H1 (cell line): ENCODE results near the gene CACNA1E. TPM values are rescaled to one million over a fixed set of nuclear protein-coding genes. Genes with fewer than 3 reads are reported as not detected.

Experiments
- CTCF ChIA-PET: fragments of 300-600 bp; sonication (Branson Sonifier 250); formaldehyde crosslinking; loops from one replicate; lab custom pipeline; 2021; ENCODE audit not compliant: partially characterized antibody; lab: Charles Lee
- POLR2A ChIA-PET: fragments of 300-600 bp; sonication (Branson Sonifier 250); formaldehyde crosslinking; loops from one replicate; lab custom pipeline; 2021; ENCODE audit warnings: inconsistent platforms; ENCODE audit not compliant: partially characterized antibody; lab: Charles Lee
- DNase-seq, 2 experiments: peaks; one replicate each; pipeline versions ENCODE4 v3.0.0 to v3.0.0-alpha.2; 2010 to 2022; ENCODE audit warnings: low spot score in 2 of 2, low read depth in 1 of 2, mixed read lengths in 1 of 2
- FAIRE-seq: peaks from 2 replicates; lab custom pipeline; 2011; peaks lifted over from hg19 to GRCh38; lab: Jason Lieb, UNC
- H2AFZ ChIP-seq: 2 replicates; pipeline ENCODE4 v1.8.1; 2012; ENCODE audit warnings: low read length, inconsistent platforms
- H2AK5ac ChIP-seq: 2 replicates; pipeline ENCODE4 v1.6.1; 2013; ENCODE audit warnings: low read depth, low read length
- H2BK120ac ChIP-seq: replicated peaks from 2 replicates; pipeline ENCODE3; 2013; ENCODE audit warnings: low read depth, low read length, inconsistent platforms
- H2BK12ac ChIP-seq: 2 replicates; pipeline ENCODE4 v1.6.1; 2013; ENCODE audit warnings: low read depth, low read length
- H2BK15ac ChIP-seq: 2 replicates; pipeline ENCODE4 v1.6.1; 2013; ENCODE audit warnings: low read length
- H2BK20ac ChIP-seq: 2 replicates; pipeline ENCODE4 v1.6.1; 2013; ENCODE audit warnings: low read length
- H2BK5ac ChIP-seq: 2 replicates; pipeline ENCODE4 v1.6.1; 2013; ENCODE audit warnings: low read depth, low read length
- H3K14ac ChIP-seq: 2 replicates; pipeline ENCODE4 v1.6.1; 2013; ENCODE audit warnings: inconsistent platforms; ENCODE audit not compliant: insufficient read length
- H3K18ac ChIP-seq: 2 replicates; pipeline ENCODE4 v1.6.1; 2013; ENCODE audit warnings: low read length; ENCODE audit errors: extremely low read depth
- H3K23ac ChIP-seq: 2 replicates; pipeline ENCODE4 v1.6.1; 2013; ENCODE audit warnings: inconsistent platforms; ENCODE audit not compliant: insufficient read length
- H3K23me2 ChIP-seq: 2 replicates; pipeline ENCODE4 v1.6.1; 2013; ENCODE audit warnings: low read depth, low read length
- H3K27ac ChIP-seq: 2 replicates; pipeline ENCODE4 v1.6.1; 2011; ENCODE audit warnings: low read depth, low read length, inconsistent platforms
- H3K27me3 ChIP-seq, 4 experiments: replicated peaks in 1 of 4; 1 replicate in 1 of 4; 2 replicates in 3 of 4; pipeline versions ENCODE4 v1.6.1 to v1.8.1; 2011 to 2013; ENCODE audit warnings: low read length in 3 of 4, mild to moderate bottlenecking in 3 of 4, inconsistent platforms in 2 of 4, mixed read lengths in 2 of 4, moderate library complexity in 1 of 4; ENCODE audit not compliant: control insufficient read depth in 3 of 4, insufficient read depth in 3 of 4; ENCODE audit errors: extremely low read depth in 1 of 4
- H3K36me3 ChIP-seq, 4 experiments: 2 replicates each; pipeline versions ENCODE4 v1.6.1 to v1.8.1; 2011 to 2013; ENCODE audit warnings: mild to moderate bottlenecking in 4 of 4, low read length in 3 of 4, moderate library complexity in 2 of 4, control low read depth in 1 of 4, inconsistent platforms in 1 of 4; ENCODE audit not compliant: insufficient read depth in 4 of 4, control insufficient read depth in 2 of 4
- H3K4ac ChIP-seq: replicated peaks from 2 replicates; pipeline ENCODE3; 2013; ENCODE audit warnings: low read length, low read depth, mixed read lengths, inconsistent platforms; ENCODE audit not compliant: insufficient read length
- H3K4me1 ChIP-seq, 4 experiments: replicated peaks in 1 of 4; 1 replicate in 1 of 4; 2 replicates in 3 of 4; pipeline versions ENCODE4 v1.6.1 to v1.8.1; 2011 to 2013; ENCODE audit warnings: low read length in 3 of 4, inconsistent platforms in 2 of 4, mixed read lengths in 1 of 4; ENCODE audit not compliant: insufficient read depth in 4 of 4, control insufficient read depth in 3 of 4
- H3K4me2 ChIP-seq, 2 experiments: 2 replicates each; pipeline versions ENCODE4 v1.6.1 to v1.8.1; 2011 to 2013; ENCODE audit warnings: low read depth in 2 of 2, low read length in 2 of 2, control low read depth in 1 of 2, inconsistent platforms in 1 of 2, mild to moderate bottlenecking in 1 of 2; ENCODE audit not compliant: insufficient read depth in 1 of 2
- H3K4me3 ChIP-seq, 4 experiments: fragments of 200-600, 300-600 bp in 1 of 4; sonication (generic), shearing (Covaris generic), sonication (Bioruptor Twin) in 1 of 4; 2 replicates each; pipeline versions ENCODE4 v1.5.1 to v1.8.1; 2011 to 2016; ENCODE audit warnings: low read length in 4 of 4, low read depth in 3 of 4, control low read depth in 2 of 4, inconsistent platforms in 2 of 4, mild to moderate bottlenecking in 2 of 4, mixed read lengths in 1 of 4, moderate library complexity in 1 of 4; ENCODE audit not compliant: insufficient read depth in 2 of 4; ENCODE audit errors: extremely low read depth in 1 of 4
- H3K56ac ChIP-seq: replicated peaks from 2 replicates; pipeline ENCODE3; 2013; ENCODE audit warnings: low read depth, mild to moderate bottlenecking, mixed read lengths, low read length, inconsistent platforms; ENCODE audit not compliant: insufficient read length
- H3K79me1 ChIP-seq: 2 replicates; pipeline ENCODE4 v1.6.1; 2013; ENCODE audit warnings: low read depth, low read length, control low read depth
- H3K79me2 ChIP-seq, 2 experiments: 2 replicates each; pipeline versions ENCODE4 v1.6.1 to v1.8.1; 2012 to 2013; ENCODE audit warnings: low read length in 2 of 2, mild to moderate bottlenecking in 2 of 2, inconsistent platforms in 1 of 2; ENCODE audit not compliant: insufficient read depth in 2 of 2, control insufficient read depth in 1 of 2
- H3K9ac ChIP-seq, 4 experiments: replicated peaks in 1 of 4; 1 replicate in 1 of 4; 2 replicates in 3 of 4; pipeline versions ENCODE4 v1.6.1 to v1.8.1; 2011 to 2013; ENCODE audit warnings: low read depth in 3 of 4, low read length in 3 of 4, control low read depth in 2 of 4, mild to moderate bottlenecking in 2 of 4, moderate library complexity in 2 of 4, inconsistent platforms in 1 of 4; ENCODE audit errors: extremely low read depth in 1 of 4
- H3K9me3 ChIP-seq, 2 experiments: 2 replicates each; pipeline versions ENCODE4 v1.6.1 to v1.8.1; 2012 to 2013; ENCODE audit warnings: mild to moderate bottlenecking in 2 of 2, moderate library complexity in 2 of 2, control low read depth in 1 of 2, inconsistent platforms in 1 of 2, low read depth in 1 of 2, low read length in 1 of 2, mixed read lengths in 1 of 2; ENCODE audit not compliant: insufficient read depth in 2 of 2
- H4K20me1 ChIP-seq, 2 experiments: replicated peaks in 1 of 2; 2 replicates each; pipeline versions ENCODE3 to v1.8.1; 2011 to 2013; ENCODE audit warnings: inconsistent platforms in 2 of 2, low read length in 2 of 2, mild to moderate bottlenecking in 1 of 2; ENCODE audit not compliant: insufficient read depth in 2 of 2, control insufficient read depth in 1 of 2
- H4K5ac ChIP-seq: 2 replicates; pipeline ENCODE4 v1.6.1; 2013; ENCODE audit warnings: low read length, low read depth, mixed read lengths, inconsistent platforms; ENCODE audit not compliant: insufficient read length
- H4K8ac ChIP-seq: 2 replicates; pipeline ENCODE4 v1.8.0; 2013; ENCODE audit warnings: mild to moderate bottlenecking, moderate library complexity, low read length, inconsistent platforms; ENCODE audit not compliant: insufficient read depth; ENCODE audit errors: extremely low read depth
- H4K91ac ChIP-seq: replicated peaks from 2 replicates; pipeline ENCODE3; 2013; ENCODE audit warnings: low read length, mixed read lengths, inconsistent platforms; ENCODE audit not compliant: insufficient read length
- KDM5A ChIP-seq: fragments of 200-600 bp; IDR thresholded peaks from 2 replicates; pipeline ENCODE4 v1.7.1; 2012; ENCODE audit warnings: mild to moderate bottlenecking, low read length, inconsistent platforms, mixed read lengths
- SAP30 ChIP-seq: fragments of 300-600 bp; sonication (generic); IDR thresholded peaks from 2 replicates; pipeline ENCODE4 v1.7.1; 2012; ENCODE audit warnings: low read length, moderate library complexity, mild to moderate bottlenecking, inconsistent platforms; ENCODE audit not compliant: insufficient read depth, insufficient replicate concordance
- TBP ChIP-seq: IDR thresholded peaks from 2 replicates; pipeline ENCODE4 v1.6.1; 2011; ENCODE audit warnings: low read depth, low read length, improper control_type of control experiment
- WGBS, 2 experiments: shearing (Covaris generic) in 1 of 2; methylation state at CpG; one replicate each; pipeline versions ENCODE4 v1.1.6 to v1.1.7; 2013 to 2015; ENCODE audit warnings: low lambda C conversion rate in 2 of 2, mixed read lengths in 2 of 2, inconsistent platforms in 1 of 2, low coverage in 1 of 2, missing lambda C conversion rate in 1 of 2; ENCODE audit not compliant: insufficient replicate concordance in 2 of 2, insufficient coverage in 1 of 2, insufficient read length in 1 of 2; ENCODE audit errors: extremely low coverage in 1 of 2, missing lambda C conversion rate in 1 of 2; 5-methylcytosine and 5-hydroxymethylcytosine counted together
- polyA plus RNA-seq, 7 experiments: library from polyadenylated mRNA; depleted of rRNA in 3 of 7; stranded (reverse) in 5 of 7; unstranded in 2 of 7; fragments of >200 nt in 5 of 7; fragments of 200-250 nt in 2 of 7; gene quantifications; 1 replicate in 5 of 7; 2 replicates in 1 of 7; 4 replicates in 1 of 7; pipeline versions ENCODE4 v1.2.1 to v1.2.3, GENCODE V29; 2011 to 2013; ENCODE audit warnings: missing spikeins in 2 of 7, mixed read lengths in 2 of 7
- total RNA-seq: library from RNA; stranded (reverse); fragmentation: NEBNext Ultra II Directional; extraction: Animal tissue kit (Norgen Biotek cat#: 25700); gene quantifications from 2 replicates; pipeline ENCODE4 v1.2.1, GENCODE V29; 2021
- TF ChIP-seq, protein P1 (sequence below): IDR thresholded peaks from 2 replicates; pipeline ENCODE4 v1.6.1; 2012; ENCODE audit warnings: inconsistent platforms

The CACNA1E gene
- total and polyA plus RNA-seq, 2 of the 8 experiments (the other 6 are each of a cell fraction or from before 2014, with no cell fraction given), result 0.98 to 1.3 TPM

DNA sequence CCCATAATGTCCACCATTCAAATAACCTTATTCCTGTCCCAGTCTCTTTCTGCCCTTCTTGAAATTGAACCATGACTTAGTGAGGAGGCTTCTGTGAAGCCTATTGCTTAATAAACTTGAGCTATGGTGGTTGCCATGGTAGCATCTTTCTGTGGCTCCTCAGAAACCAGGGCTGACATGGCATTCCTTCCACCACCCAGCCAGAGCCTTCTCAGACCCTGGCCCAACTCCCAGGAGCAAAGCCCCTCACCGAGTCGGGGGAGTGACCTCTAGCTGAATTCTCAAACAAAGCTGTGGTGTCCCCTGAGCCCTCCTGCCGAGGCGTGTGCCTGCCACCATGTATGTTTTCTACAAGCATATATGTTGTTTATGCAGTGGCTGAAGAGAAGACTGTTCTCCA, 259.1 kb downstream of the CACNA1E start:
- Histone ChIP-seq H2AK5ac (no peak overlapping the region), H2BK15ac (no peak overlapping the region), H4K8ac (no peak overlapping the region; the same call in 1 of the 2 replicates), H4K20me1 (no peaks in the 10 kb centered on the region), H3K23me2 (no peaks in the 10 kb centered on the region), H3K4me1 (peaks cover 0 to 5% (median 0%) of the 10 kb centered on the region in 4 experiments; a peak in 2 of 7 replicates)
- no peak for FAIRE-seq
- POLR2A ChIA-PET, result no interaction called here
- no peak for TF ChIP-seq KDM5A
- TF ChIP-seq TBP, result no peak
- no peak for TF ChIP-seq SAP30
- TF ChIP-seq, protein P1, sequence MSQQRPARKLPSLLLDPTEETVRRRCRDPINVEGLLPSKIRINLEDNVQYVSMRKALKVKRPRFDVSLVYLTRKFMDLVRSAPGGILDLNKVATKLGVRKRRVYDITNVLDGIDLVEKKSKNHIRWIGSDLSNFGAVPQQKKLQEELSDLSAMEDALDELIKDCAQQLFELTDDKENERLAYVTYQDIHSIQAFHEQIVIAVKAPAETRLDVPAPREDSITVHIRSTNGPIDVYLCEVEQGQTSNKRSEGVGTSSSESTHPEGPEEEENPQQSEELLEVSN, result no peak
- TF ChIP-seq, all 59 proteins: peak for 0
- Histone ChIP-seq H3K4me3 (no peak overlapping the region), H2AFZ (no peak overlapping the region), H3K9ac (no peak overlapping the region), H3K56ac (no peak overlapping the region), H2BK120ac (no peak overlapping the region), H2BK5ac (no peak overlapping the region), H3K79me1 (no peaks in the 10 kb centered on the region), H4K5ac (no peak overlapping the region), H3K27me3 (no peaks in the 10 kb centered on the region), H3K4ac (no peak overlapping the region), H3K9me3 (no peaks in the 10 kb centered on the region), H3K27ac (no peak overlapping the region), H2BK12ac (no peak overlapping the region), H3K36me3 (no peaks in the 10 kb centered on the region), H4K91ac (no peak overlapping the region), H3K23ac (no peak overlapping the region), H3K14ac (no peak overlapping the region), H3K4me2 (no peak overlapping the region), H3K18ac (no peak overlapping the region), H2BK20ac (no peak overlapping the region), H3K79me2 (no peaks in the 10 kb centered on the region)
- WGBS, 2 experiments, result 86% methylated on average over 4 of the region's 4 CpGs; no CpG with 5 or more reads in 1 of the 2 experiments
- DNase-seq, result no peak
- CTCF ChIA-PET, result no interaction called here
